HepG2 (cell line): ENCODE measurements around the gene KCTD15. TPM values are rescaled to one million over a fixed set of nuclear protein-coding genes. Genes with fewer than 3 reads are reported as not detected.

Source experiments
- ADNP ChIP-seq: sonication (generic); formaldehyde crosslinking; IDR thresholded peaks from 2 replicates; pipeline ENCODE4 v1.4.0; 2020; ENCODE audit warnings: missing genetic modification reagents
- IRF9 ChIP-seq: sonication (generic); formaldehyde crosslinking; IDR thresholded peaks from 2 replicates; pipeline ENCODE4 v1.8.0; 2022; ENCODE audit warnings: missing genetic modification reagents, mild to moderate bottlenecking, borderline replicate concordance
- RERE ChIP-seq: IDR thresholded peaks from 2 replicates; pipeline ENCODE4 v1.6.1; 2016; ENCODE audit warnings: low read depth, missing genetic modification reagents, missing compliant biosample characterization
- SIN3A ChIP-seq: IDR thresholded peaks from 2 replicates; pipeline ENCODE4 v1.6.1; 2011; ENCODE audit warnings: low read depth, mild to moderate bottlenecking, control low read depth, low read length, borderline replicate concordance
- STAT5B ChIP-seq: sonication (generic); formaldehyde crosslinking; IDR thresholded peaks from 2 replicates; pipeline ENCODE4 v1.4.0; 2020; ENCODE audit warnings: missing genetic modification reagents
- ZNF281 ChIP-seq: sonication (generic); formaldehyde crosslinking; IDR thresholded peaks from 2 replicates; pipeline ENCODE4 v1.4.0; 2020; ENCODE audit warnings: missing genetic modification reagents, borderline replicate concordance
- ZNF512B ChIP-seq: sonication (generic); formaldehyde crosslinking; IDR thresholded peaks from 2 replicates; pipeline ENCODE4 v1.5.1; 2020; ENCODE audit warnings: missing genetic modification reagents, mild to moderate bottlenecking, borderline replicate concordance
- ZNF569 ChIP-seq: sonication (generic); formaldehyde crosslinking; IDR thresholded peaks from 2 replicates; pipeline ENCODE4 v1.5.0; 2020; ENCODE audit warnings: mild to moderate bottlenecking, missing genetic modification reagents, moderate library complexity, borderline replicate concordance
- ZNF703 ChIP-seq: sonication (generic); formaldehyde crosslinking; IDR thresholded peaks from 2 replicates; pipeline ENCODE4 v1.5.1; 2020; ENCODE audit warnings: missing genetic modification reagents, mild to moderate bottlenecking, moderate library complexity, borderline replicate concordance
- ZNF781 ChIP-seq: sonication (generic); formaldehyde crosslinking; IDR thresholded peaks from 2 replicates; pipeline ENCODE4 v1.5.1; 2020; ENCODE audit warnings: borderline replicate concordance, mild to moderate bottlenecking, missing genetic modification reagents; ENCODE audit errors: not compliant biosample characterization
- ZXDC ChIP-seq: sonication (generic); formaldehyde crosslinking; IDR thresholded peaks from 2 replicates; pipeline ENCODE4 v1.5.0; 2020; ENCODE audit warnings: mild to moderate bottlenecking, missing genetic modification reagents
- polyA plus RNA-seq, 8 experiments: library from polyadenylated mRNA; depleted of rRNA in 3 of 8; stranded (reverse) in 7 of 8; unstranded in 1 of 8; fragments of >200 nt; fragmentation: Illumina TruSeq in 4 of 8; extraction: Trizol in 4 of 8; gene quantifications; 2 replicates each; pipeline versions ENCODE4 v1.2.1 to v1.2.3, GENCODE V29; 2011 to 2016; ENCODE audit warnings: low read depth in 4 of 8, missing spikeins in 1 of 8, mixed read lengths in 1 of 8; ENCODE audit not compliant: insufficient read depth in 1 of 8
- total RNA-seq, 5 experiments: library from RNA; depleted of rRNA; stranded (reverse); fragments of >200 nt; fragmentation: Illumina TruSeq; extraction: Trizol; gene quantifications; 2 replicates each; pipeline ENCODE4 v1.2.3, GENCODE V29; 2016; ENCODE audit warnings: low read depth in 1 of 5

KCTD15 gene
- total and polyA plus RNA-seq, 2 of the 13 experiments (the other 11 are each of a cell fraction or from before 2014, with no cell fraction given) = 13.2 to 16.7 TPM

- no peak for TF ChIP-seq ZNF512B (CRISPR knock-in tag)
- peak; percentile 42; the same call in 1 of the 2 replicates for TF ChIP-seq IRF9 (CRISPR knock-in tag)
- no peak for TF ChIP-seq ZNF281 (CRISPR knock-in tag)
- TF ChIP-seq STAT5B (CRISPR knock-in tag) = no peak
- no peak for TF ChIP-seq ZNF569
- TF ChIP-seq ZNF781 = no peak
- TF ChIP-seq SIN3A = no peak
- no peak for TF ChIP-seq ZXDC (CRISPR knock-in tag)
- TF ChIP-seq RERE (CRISPR knock-in tag) = no peak
- TF ChIP-seq ZNF703 (CRISPR knock-in tag) = no peak
- TF ChIP-seq ADNP (CRISPR knock-in tag) = no peak
Measured at GRCh38 chr19:33778089-33778791, 18.4 kb upstream of the KCTD15 start (continued).
